Bronchial epithelial cell (primary cell): ENCODE measurements around the gene RNF19B. TPM values are rescaled to one million over a fixed set of nuclear protein-coding genes. Genes with fewer than 3 reads are reported as not detected.
A peak's percentile ranks its signal among the peaks of the same experiment; 100 is the strongest.

Experiments used
- DNase-seq: peaks from one replicate; pipeline ENCODE4 v3.0.0-alpha.2; 2010; ENCODE audit warnings: low read depth
- FAIRE-seq: peaks from 2 replicates; lab custom pipeline; 2011; peaks lifted over from hg19 to GRCh38; lab: Jason Lieb, UNC
- H3K27me3 ChIP-seq: 2 replicates; pipeline ENCODE4 v1.5.1; 2011; ENCODE audit warnings: low read length; ENCODE audit not compliant: control insufficient read depth, insufficient read depth
- H3K36me3 ChIP-seq: 2 replicates; pipeline ENCODE4 v1.5.1; 2011; ENCODE audit warnings: low read length; ENCODE audit not compliant: control insufficient read depth, insufficient read depth
- H3K4me3 ChIP-seq: 2 replicates; pipeline ENCODE4 v1.5.1; 2011; ENCODE audit warnings: mild to moderate bottlenecking, low read depth, low read length, control low read depth
- CTCF ChIP-seq: IDR thresholded peaks from 2 replicates; pipeline ENCODE4 v1.5.1; 2011; ENCODE audit warnings: mild to moderate bottlenecking, moderate library complexity, low read length, control low read depth, inconsistent platforms; ENCODE audit not compliant: insufficient read depth, severe bottlenecking
- total RNA-seq: library from RNA; depleted of rRNA; stranded (reverse); fragments of >200 nt; gene quantifications from 2 replicates; pipeline ENCODE4 v1.2.1, GENCODE V29; 2014

RNF19B gene
- total RNA-seq, 1 donor from 2014 or later = 32.6 TPM

- no peak for FAIRE-seq
- DNase-seq = no peak
- peaks cover 2% of the 10 kb centered on the region for H3K27me3 ChIP-seq
- peak; percentile 42 for TF ChIP-seq CTCF
- H3K36me3 ChIP-seq = peaks cover 7% of the 10 kb centered on the region
- H3K4me3 ChIP-seq = peak overlapping the region; percentile 29
These were observed 72.0 kb downstream of the RNF19B start for GRCh38 chr1:32892368-32893197.

- peaks cover 7% of the 10 kb centered on the region for H3K36me3 ChIP-seq
- FAIRE-seq = no peak
- no peak for DNase-seq
- no peak for TF ChIP-seq CTCF
- H3K4me3 ChIP-seq = no peak overlapping the region
- peaks cover 4% of the 10 kb centered on the region for H3K27me3 ChIP-seq
These were observed 73.0 kb downstream of the RNF19B start for GRCh38 chr1:32891630-32892029.

GRCh38 chr1:32891241-32891570 is 73.4 kb downstream of the RNF19B start:
- Histone ChIP-seq H3K27me3 (peaks cover 5% of the 10 kb centered on the region), H3K4me3 (no peak overlapping the region), H3K36me3 (peaks cover 7% of the 10 kb centered on the region)
- TF ChIP-seq CTCF = no peak
- FAIRE-seq = peak; percentile 13
- no peak for DNase-seq

- peaks cover 7% of the 10 kb centered on the region for H3K27me3 ChIP-seq
- DNase-seq (no peak), FAIRE-seq (peak; percentile 7)
- no peak for TF ChIP-seq CTCF
- no peak overlapping the region for H3K4me3 ChIP-seq
- H3K36me3 ChIP-seq = peaks cover 4% of the 10 kb centered on the region
These were observed 73.9 kb downstream of the RNF19B start for GRCh38 chr1:32890516-32891240.

GRCh38 chr1:32889731-32890278 is 74.8 kb downstream of the RNF19B start:
- no peak for DNase-seq
- peaks cover 1% of the 10 kb centered on the region for H3K36me3 ChIP-seq
- TF ChIP-seq CTCF = no peak
- FAIRE-seq = no peak
- no peak overlapping the region for H3K4me3 ChIP-seq
- peaks cover 12% of the 10 kb centered on the region for H3K27me3 ChIP-seq
